GM18507 (cell line): ENCODE results near the gene DGKD.
"Not testable (repeated sequence)": the region's sequence is repeated elsewhere in the genome, so short reads cannot be mapped to it uniquely, and the experiment has no call there.

Source experiments
- DNase-seq: peaks from one replicate; pipeline ENCODE4 v3.0.0; 2011; ENCODE audit warnings: low read depth; ENCODE audit not compliant: insufficient read length; ENCODE audit errors: extremely low spot score
- FAIRE-seq: peaks from 2 replicates; lab custom pipeline; 2011; peaks lifted over from hg19 to GRCh38; lab: Jason Lieb, UNC

Gene DGKD

GRCh38 chr2:233334915-233335314, 19.4 kb upstream of the DGKD start:
- DNase-seq = no peak
- FAIRE-seq = no peak

GRCh38 chr2:233336091-233336490, 18.2 kb upstream of the DGKD start:
- not testable (repeated sequence) for FAIRE-seq, DNase-seq

- DNase-seq (no peak), FAIRE-seq (no peak)
Measured at GRCh38 chr2:233336541-233336940, 17.8 kb upstream of the DGKD start.

GRCh38 chr2:233338046-233338445, 16.2 kb upstream of the DGKD start:
- no peak for FAIRE-seq
- DNase-seq = no peak

GRCh38 chr2:233338812-233339368, 15.4 kb upstream of the DGKD start:
- no peak for FAIRE-seq
- no peak for DNase-seq

GRCh38 chr2:233339427-233339826, 14.9 kb upstream of the DGKD start:
- FAIRE-seq = no peak
- no peak for DNase-seq

GRCh38 chr2:233341296-233341695, 13.0 kb upstream of the DGKD start:
- DNase-seq = no peak
- FAIRE-seq = no peak

GRCh38 chr2:233342301-233342700, 12.0 kb upstream of the DGKD start:
- FAIRE-seq (no peak), DNase-seq (no peak)

- FAIRE-seq (no peak), DNase-seq (no peak)
Measured at GRCh38 chr2:233343171-233343705, 11.1 kb upstream of the DGKD start.

- DNase-seq (no peak), FAIRE-seq (no peak)
Measured at GRCh38 chr2:233346376-233346775, 7.9 kb upstream of the DGKD start.

GRCh38 chr2:233346930-233347329, 7.4 kb upstream of the DGKD start:
- DNase-seq (no peak), FAIRE-seq (no peak)

GRCh38 chr2:233349005-233349998, 5.0 kb upstream of the DGKD start:
- DNase-seq = no peak
- peak; percentile 76 for FAIRE-seq

GRCh38 chr2:233350708-233351107, 3.6 kb upstream of the DGKD start:
- no peak for DNase-seq
- FAIRE-seq = no peak

- DNase-seq (no peak), FAIRE-seq (no peak)
Measured at GRCh38 chr2:233351423-233351822, 2.9 kb upstream of the DGKD start.

GRCh38 chr2:233352141-233352842, 2.0 kb upstream of the DGKD start:
- FAIRE-seq (no peak), DNase-seq (no peak)

GRCh38 chr2:233353101-233353768, 1.1 kb upstream of the DGKD start:
- FAIRE-seq (peak; percentile 51), DNase-seq (no peak)

- FAIRE-seq (no peak), DNase-seq (no peak)
Measured at GRCh38 chr2:233354500-233354924, 218 bp downstream of the DGKD start.

- no peak for DNase-seq
Measured at GRCh38 chr2:233354971-233355574, 779 bp downstream of the DGKD start.

GRCh38 chr2:233355916-233356315, 1.6 kb downstream of the DGKD start:
- no peak for DNase-seq
- FAIRE-seq = peak; percentile 75

More at GRCh38 chr2:233354971-233355574, 779 bp downstream of the DGKD start:
- FAIRE-seq = peak; percentile 41
